Subcutaneous adipose tissue (tissue), 4 donors: ENCODE data around the gene ARHGAP36. TPM values are rescaled to one million over a fixed set of nuclear protein-coding genes. Genes with fewer than 3 reads are reported as not detected.

Experiments
- CTCF ChIP-seq: fragments of 450-650 bp; IDR thresholded peaks from one replicate; pipeline ENCODE4 v1.5.1; 2016; ENCODE audit warnings: low read depth, mild to moderate bottlenecking, control low read depth, antibody characterized with exemption, moderate library complexity
- total RNA-seq, 4 donors: library from RNA; depleted of rRNA; stranded (reverse); fragments of >200 nt; gene quantifications; one replicate each; pipeline ENCODE4 v1.1.0, GENCODE V29; 2016

The ARHGAP36 gene
- total RNA-seq, 4 donors from 2014 or later, result not detected

GRCh38 chrX:131072871-131073571 lies 14.9 kb downstream of the ARHGAP36 start:
- TF ChIP-seq CTCF, result no peak

GRCh38 chrX:131073607-131074006 lies 15.5 kb downstream of the ARHGAP36 start:
- TF ChIP-seq CTCF, result no peak

- TF ChIP-seq CTCF, result no peak
Measured at GRCh38 chrX:131081772-131082740, 23.9 kb downstream of the ARHGAP36 start.

GRCh38 chrX:131083510-131084142 lies 25.5 kb downstream of the ARHGAP36 start:
- no peak for TF ChIP-seq CTCF

GRCh38 chrX:131084145-131084544 lies 26.0 kb downstream of the ARHGAP36 start:
- TF ChIP-seq CTCF, result no peak

GRCh38 chrX:131136776-131137175 lies 78.6 kb downstream of the ARHGAP36 start:
- no peak for TF ChIP-seq CTCF

- no peak for TF ChIP-seq CTCF
Measured at GRCh38 chrX:131139072-131139471, 80.9 kb downstream of the ARHGAP36 start.
